T-helper 22 cell (primary cell): Measurements from ENCODE around the gene GGA3.
"Not testable (repeated sequence)": the region's sequence is repeated elsewhere in the genome, so short reads cannot be mapped to it uniquely, and the experiment has no call there.

Experiments used
- DNase-seq: peaks from one replicate; pipeline ENCODE4 v3.0.0-alpha.2; 2020; ENCODE audit warnings: low read depth

GGA3 gene

GRCh38 chr17:75271955-75272847 is 10.8 kb upstream of the GGA3 start:
- no peak for DNase-seq

- peak; percentile 73 for DNase-seq
Observed at GRCh38 chr17:75271233-75271954, 10.0 kb upstream of the GGA3 start.

- no peak for DNase-seq
Observed at GRCh38 chr17:75270966-75271232, 9.5 kb upstream of the GGA3 start, which contains the start of gene MIF4GD. Gene MIF4GD (minus strand): TSS chr17:75271231. CDS start chr17:75270195, 1,036 bp downstream.

- DNase-seq, result peak; percentile 13
Observed at GRCh38 chr17:75270218-75270965, 9.0 kb upstream of the GGA3 start.

- no peak for DNase-seq
Observed at GRCh38 chr17:75269844-75270217, 8.4 kb upstream of the GGA3 start.

GRCh38 chr17:75267411-75268232 is 6.2 kb upstream of the GGA3 start:
- no peak for DNase-seq

GRCh38 chr17:75267153-75267410 is 5.7 kb upstream of the GGA3 start:
- no peak for DNase-seq

- no peak for DNase-seq
Observed at GRCh38 chr17:75266316-75267152, 5.1 kb upstream of the GGA3 start.

- no peak for DNase-seq
Observed at GRCh38 chr17:75265614-75266315, 4.4 kb upstream of the GGA3 start.

GRCh38 chr17:75263055-75263454 is 1.6 kb upstream of the GGA3 start:
- DNase-seq, result no peak

GRCh38 chr17:75262112-75262606 is 753 bp upstream of the GGA3 start:
- DNase-seq, result no peak

- peak; percentile 38 for DNase-seq
Observed at GRCh38 chr17:75260641-75261335, 618 bp downstream of the GGA3 start.

GRCh38 chr17:75257228-75257627 is 4.2 kb downstream of the GGA3 start:
- DNase-seq, result not testable (repeated sequence)

- DNase-seq, result not testable (repeated sequence)
Observed at GRCh38 chr17:75255954-75256698, 5.3 kb downstream of the GGA3 start.

GRCh38 chr17:75252039-75252816 is 9.2 kb downstream of the GGA3 start:
- DNase-seq, result no peak

- peak; percentile 41 for DNase-seq
Observed at GRCh38 chr17:75250009-75250471, 11.4 kb downstream of the GGA3 start.

- no peak for DNase-seq
Observed at GRCh38 chr17:75249564-75249963, 11.8 kb downstream of the GGA3 start.

- no peak for DNase-seq
Observed at GRCh38 chr17:75246404-75246803, 15.0 kb downstream of the GGA3 start.
